Thyroid gland (tissue), 4 donors: ENCODE results near the gene SH3RF3. TPM values are rescaled to one million over a fixed set of nuclear protein-coding genes. Genes with fewer than 3 reads are reported as not detected.

Source experiments
- DNase-seq, 2 donors: peaks; one replicate each; pipeline ENCODE4 v3.0.0-alpha.2; 2019
- H3K27ac ChIP-seq, 3 donors: fragments of 200-600 bp; sonication (generic); 1 replicate in 2 of 3; 2 replicates in 1 of 3; pipeline ENCODE4 v1.5.1; 2016 to 2019; ENCODE audit warnings: mild to moderate bottlenecking in 1 of 3, moderate library complexity in 1 of 3
- H3K27me3 ChIP-seq: fragments of 200-600 bp; sonication (generic); one replicate; pipeline ENCODE4 v1.5.1; 2019
- H3K36me3 ChIP-seq, 2 donors: fragments of 200-600 bp; sonication (generic); one replicate each; pipeline ENCODE4 v1.5.1; 2016 to 2019
- H3K4me1 ChIP-seq, 2 donors: fragments of 200-600 bp; sonication (generic); one replicate each; pipeline ENCODE4 v1.5.1; 2017 to 2019
- H3K4me3 ChIP-seq, 3 donors: fragments of 200-600 bp; sonication (generic); replicated peaks in 1 of 3; 1 replicate in 2 of 3; 2 replicates in 1 of 3; pipeline ENCODE4 v1.5.1; 2016; ENCODE audit warnings: mild to moderate bottlenecking in 1 of 3
- H3K9me3 ChIP-seq: fragments of 200-600 bp; sonication (generic); one replicate; pipeline ENCODE4 v1.5.1; 2017
- POLR2A ChIP-seq, 2 donors: fragments of 450-650 bp; IDR thresholded peaks; one replicate each; pipeline ENCODE4 v1.6.1; 2017; ENCODE audit warnings: antibody characterized with exemption in 2 of 2, mild to moderate bottlenecking in 2 of 2, moderate library complexity in 1 of 2
- WGBS, 2 donors: methylation state at CpG; one replicate each; pipeline ENCODE4 v1.1.5; 2017; 5-methylcytosine and 5-hydroxymethylcytosine counted together
- intact Hi-C: fragments of 100-400 bp; cut with DNase I; formaldehyde crosslinking; loops from one replicate; pipeline ENCODE4 v1.15.1; 2023
- total RNA-seq, 4 donors: library from RNA; depleted of rRNA; stranded (reverse); fragments of >200 nt; gene quantifications; one replicate each; pipeline ENCODE4 v1.2.3, GENCODE V29; 2016
- TF ChIP-seq, protein P1 (sequence below), 6 experiments: fragments of 200-600 bp in 3 of 6; fragments of 450-650 bp in 3 of 6; sonication (generic) in 3 of 6; IDR thresholded peaks; one replicate each; pipeline ENCODE4 v1.5.1; 2016 to 2019; ENCODE audit warnings: antibody characterized with exemption in 6 of 6, mild to moderate bottlenecking in 2 of 6, inconsistent platforms in 1 of 6, moderate library complexity in 1 of 6

Gene SH3RF3
- total RNA-seq, 4 donors from 2014 or later: 2.1 to 7.4 (median 2.8) TPM

DNA sequence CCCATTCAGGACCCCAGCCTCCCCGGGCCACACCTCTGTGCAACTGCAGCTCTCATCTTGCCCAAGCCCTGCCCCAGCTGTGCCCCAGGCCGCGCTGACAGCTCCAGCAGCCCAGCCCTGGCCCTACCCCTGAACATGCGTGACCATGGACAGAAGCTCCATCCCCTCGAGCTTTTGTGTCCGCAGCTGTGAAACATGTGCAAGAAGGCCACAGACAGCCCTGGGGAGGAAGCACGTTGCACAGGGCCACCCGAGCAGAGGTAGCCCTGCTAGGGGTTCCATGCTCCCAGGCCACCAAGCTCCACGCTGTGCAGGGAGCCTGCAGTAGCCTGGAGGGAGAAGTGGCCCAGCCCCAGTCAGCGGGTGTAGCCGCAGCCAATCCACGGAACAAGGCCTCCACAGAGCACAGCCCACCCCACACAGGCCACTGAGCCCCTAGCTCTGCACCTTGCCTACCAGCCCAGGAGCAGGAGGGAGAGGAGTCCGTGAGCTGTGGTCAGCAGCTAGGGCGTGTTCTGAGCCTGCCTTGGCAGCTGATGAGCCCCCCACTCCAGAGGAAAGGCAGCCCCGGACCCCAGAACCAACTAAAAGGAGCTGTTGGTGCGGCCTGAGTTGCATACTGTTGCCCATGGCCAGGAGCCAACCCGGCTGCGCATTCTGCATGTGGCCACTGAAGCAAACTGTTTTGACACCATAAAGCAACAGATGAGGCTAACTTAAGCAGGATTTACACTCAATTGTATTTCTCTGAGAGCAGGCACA is 300.7 kb downstream of the SH3RF3 start:
- intact Hi-C loops: no loop called here
- 95 to 99% methylated on average over 10 to 16 of the region's 18 CpGs for WGBS, 2 donors
- TF ChIP-seq, protein P1, sequence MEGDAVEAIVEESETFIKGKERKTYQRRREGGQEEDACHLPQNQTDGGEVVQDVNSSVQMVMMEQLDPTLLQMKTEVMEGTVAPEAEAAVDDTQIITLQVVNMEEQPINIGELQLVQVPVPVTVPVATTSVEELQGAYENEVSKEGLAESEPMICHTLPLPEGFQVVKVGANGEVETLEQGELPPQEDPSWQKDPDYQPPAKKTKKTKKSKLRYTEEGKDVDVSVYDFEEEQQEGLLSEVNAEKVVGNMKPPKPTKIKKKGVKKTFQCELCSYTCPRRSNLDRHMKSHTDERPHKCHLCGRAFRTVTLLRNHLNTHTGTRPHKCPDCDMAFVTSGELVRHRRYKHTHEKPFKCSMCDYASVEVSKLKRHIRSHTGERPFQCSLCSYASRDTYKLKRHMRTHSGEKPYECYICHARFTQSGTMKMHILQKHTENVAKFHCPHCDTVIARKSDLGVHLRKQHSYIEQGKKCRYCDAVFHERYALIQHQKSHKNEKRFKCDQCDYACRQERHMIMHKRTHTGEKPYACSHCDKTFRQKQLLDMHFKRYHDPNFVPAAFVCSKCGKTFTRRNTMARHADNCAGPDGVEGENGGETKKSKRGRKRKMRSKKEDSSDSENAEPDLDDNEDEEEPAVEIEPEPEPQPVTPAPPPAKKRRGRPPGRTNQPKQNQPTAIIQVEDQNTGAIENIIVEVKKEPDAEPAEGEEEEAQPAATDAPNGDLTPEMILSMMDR (IDR thresholded peaks at IDR 0.05): no peak
- no peak for TF ChIP-seq POLR2A (IDR thresholded peaks at IDR 0.05)
- H3K9me3 ChIP-seq: no peaks in the 10 kb centered on the region
- no peak overlapping the region for H3K27ac ChIP-seq
- no peak overlapping the region for H3K4me3 ChIP-seq
- H3K4me1 ChIP-seq: no peaks in the 10 kb centered on the region
- no peaks in the 10 kb centered on the region for H3K27me3 ChIP-seq
- no peaks in the 10 kb centered on the region for H3K36me3 ChIP-seq
- no peak for DNase-seq

DNA sequence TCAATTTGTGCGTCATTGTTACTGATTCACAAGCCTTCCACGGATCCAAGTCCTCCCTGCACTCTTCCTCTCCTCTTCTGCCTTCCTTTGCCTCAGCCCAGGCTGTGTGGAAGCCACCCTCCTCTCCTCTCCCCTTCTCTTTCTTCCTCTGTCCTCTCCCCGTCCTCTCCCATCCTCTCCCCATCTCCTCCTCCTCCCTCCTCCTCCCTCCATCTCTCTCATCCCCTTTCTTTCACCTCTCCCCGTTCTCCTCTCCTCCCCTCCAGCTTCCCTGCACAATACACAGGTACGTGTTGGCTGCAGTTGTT is 301.3 kb downstream of the SH3RF3 start:
- Histone ChIP-seq H3K27me3 (no peaks in the 10 kb centered on the region), H3K9me3 (no peaks in the 10 kb centered on the region), H3K36me3 (no peaks in the 10 kb centered on the region), H3K4me3 (no peak overlapping the region), H3K27ac (no peak overlapping the region), H3K4me1 (no peaks in the 10 kb centered on the region)
- 88% methylated on average over 5 of the region's 5 CpGs for WGBS, 2 donors
- intact Hi-C loops: no loop called here
- DNase-seq: no peak
- TF ChIP-seq POLR2A (IDR thresholded peaks at IDR 0.05): no peak
- TF ChIP-seq, protein P1 (IDR thresholded peaks at IDR 0.05): no peak

DNA sequence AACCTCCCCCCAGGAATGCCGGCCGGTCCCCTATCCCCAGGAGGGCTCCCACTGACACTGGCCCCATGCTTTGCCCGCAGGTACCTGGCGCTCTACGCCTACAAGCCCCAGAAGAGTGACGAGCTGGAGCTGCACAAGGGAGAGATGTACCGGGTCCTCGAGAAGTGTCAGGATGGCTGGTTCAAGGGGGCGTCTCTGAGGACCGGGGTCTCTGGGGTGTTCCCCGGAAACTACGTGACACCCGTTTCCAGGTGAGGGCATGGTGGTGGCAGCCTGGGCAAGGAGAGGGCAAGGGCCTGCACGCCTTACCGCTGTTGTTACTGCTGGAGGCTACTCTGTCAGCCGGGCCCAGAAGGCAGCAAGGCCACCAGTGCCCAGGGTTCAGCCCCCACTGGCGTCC is 303.4 kb downstream of the SH3RF3 start:
- Histone ChIP-seq H3K27me3 (no peaks in the 10 kb centered on the region), H3K36me3 (no peaks in the 10 kb centered on the region), H3K4me3 (no peak overlapping the region), H3K4me1 (no peaks in the 10 kb centered on the region), H3K9me3 (no peaks in the 10 kb centered on the region), H3K27ac (no peak overlapping the region)
- intact Hi-C loops: no loop called here
- DNase-seq: no peak
- TF ChIP-seq POLR2A (IDR thresholded peaks at IDR 0.05): no peak
- TF ChIP-seq, protein P1 (IDR thresholded peaks at IDR 0.05): no peak
- 93 to 94% methylated on average over 15 to 16 of the region's 17 CpGs for WGBS, 2 donors

DNA sequence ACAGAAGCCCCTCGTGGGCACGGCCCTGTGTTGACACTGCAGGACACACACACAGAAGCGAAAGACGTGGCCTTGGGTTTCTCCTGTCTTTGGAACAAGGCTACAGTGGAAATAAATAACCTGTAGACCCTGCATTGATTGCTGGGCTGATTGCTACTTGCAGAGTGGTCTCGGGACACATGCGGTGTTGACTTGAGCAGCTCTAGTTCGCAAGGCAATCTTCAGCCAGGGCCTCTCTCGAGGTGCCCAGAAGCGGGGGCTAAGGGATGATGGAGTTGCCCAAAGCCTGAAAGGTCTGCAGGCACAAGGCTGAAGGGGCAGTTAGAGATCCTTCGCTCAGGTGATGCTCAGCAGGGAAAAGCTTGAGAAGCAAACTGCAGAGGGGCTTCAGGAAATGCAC is 304.5 kb downstream of the SH3RF3 start:
- Histone ChIP-seq H3K4me1 (peaks cover 2 to 5% of the 10 kb centered on the region in 2 donors), H3K27me3 (no peaks in the 10 kb centered on the region), H3K4me3 (no peak overlapping the region), H3K27ac (no peak overlapping the region), H3K36me3 (no peaks in the 10 kb centered on the region), H3K9me3 (no peaks in the 10 kb centered on the region)
- DNase-seq: no peak
- no peak for TF ChIP-seq POLR2A (IDR thresholded peaks at IDR 0.05)
- 91 to 93% methylated on average over 10 of the region's 10 CpGs for WGBS, 2 donors
- intact Hi-C loops: no loop called here

DNA sequence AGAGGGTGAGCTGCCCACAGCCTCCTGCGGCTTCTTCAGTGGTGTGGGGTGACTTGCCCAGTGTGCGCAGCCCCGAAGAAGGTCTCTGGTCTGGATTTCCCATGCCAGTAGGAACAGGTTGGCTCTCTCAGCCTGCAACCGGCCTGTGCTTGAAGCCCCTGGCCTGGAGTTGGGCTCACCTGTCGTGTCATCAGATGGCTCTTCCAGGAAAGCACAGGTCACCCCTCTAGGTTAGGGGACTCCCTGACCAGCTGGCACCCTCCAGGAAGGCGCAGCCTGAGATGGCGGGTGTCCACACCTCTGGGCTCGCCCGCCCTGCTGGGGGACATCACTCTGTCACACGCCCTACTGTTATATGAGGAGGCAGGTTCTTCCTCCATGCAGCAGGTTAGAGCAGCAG is 304.9 kb downstream of the SH3RF3 start:
- TF ChIP-seq, protein P1 (IDR thresholded peaks at IDR 0.05): no peak
- no peaks in the 10 kb centered on the region for H3K36me3 ChIP-seq
- intact Hi-C loops: no loop called here
- DNase-seq: no peak
- 81 to 94% methylated on average over 3 to 10 of the region's 10 CpGs for WGBS, 2 donors
- no peaks in the 10 kb centered on the region for H3K9me3 ChIP-seq
- H3K27ac ChIP-seq: no peak overlapping the region
- no peaks in the 10 kb centered on the region for H3K27me3 ChIP-seq
- H3K4me1 ChIP-seq: peaks cover 3 to 7% of the 10 kb centered on the region in 2 donors
- no peak overlapping the region for H3K4me3 ChIP-seq
